Measurements from ENCODE around the gene AP2B1. TPM values are rescaled to one million over a fixed set of nuclear protein-coding genes. Genes with fewer than 3 reads are reported as not detected.

The AP2B1 gene
- total RNA-seq, 1 experiment from 2014 or later = 198 TPM

DNA sequence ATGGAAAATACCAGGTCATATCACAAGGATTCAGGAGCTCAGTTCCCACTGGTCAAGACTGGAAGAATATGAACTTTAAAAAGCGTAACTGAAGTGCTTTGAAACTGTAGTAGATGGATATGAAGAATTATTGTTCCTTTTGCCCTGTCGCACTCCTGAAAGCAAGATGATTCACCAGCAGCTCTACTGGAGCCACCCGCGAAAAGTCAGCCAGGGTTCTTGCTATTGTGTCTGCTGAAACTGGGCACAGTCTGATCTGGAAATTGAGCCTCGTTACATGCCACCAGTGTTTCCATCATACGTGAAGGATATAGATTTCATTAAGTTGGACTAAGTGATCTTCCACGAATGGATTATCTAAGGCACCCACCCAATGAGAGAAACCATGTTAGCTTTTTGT is 16.6 kb downstream of the AP2B1 start:
- Histone ChIP-seq H4K20me1 (ENCODE audit: insufficient read depth) (no peaks in the 10 kb centered on the region), H3K4me3 (replicated peaks in 1 of 2; ENCODE audit: low read depth in 1 of 2, low read length in 2 of 2) (no peak overlapping the region), H3K27ac (ENCODE audit: low read depth, low read length) (no peak overlapping the region), H3K9me2 (ENCODE audit: insufficient read depth) (no peaks in the 10 kb centered on the region), H3K9me3 (ENCODE audit: control insufficient read depth in 1 of 2, insufficient read depth in 1 of 2, low read depth in 1 of 2, low read length in 2 of 2) (no peaks in the 10 kb centered on the region), H3K4me1 (ENCODE audit: control insufficient read depth in 1 of 2, insufficient read depth in 2 of 2, low read length in 2 of 2) (no peaks in the 10 kb centered on the region), H3K4me2 (ENCODE audit: low read length) (no peak overlapping the region), H3K9ac (ENCODE audit: low read length) (no peak overlapping the region), H3K27me3 (ENCODE audit: insufficient read depth, low read length) (no peaks in the 10 kb centered on the region), H3K79me2 (ENCODE audit: insufficient read depth, low read length) (peaks cover 41% of the 10 kb centered on the region), H2AFZ (ENCODE audit: low read depth, low read length, poor library complexity, severe bottlenecking) (no peak overlapping the region), H3K36me3 (ENCODE audit: control insufficient read depth in 1 of 2, insufficient read depth in 2 of 2, low read length in 2 of 2) (peaks cover 43 to 56% of the 10 kb centered on the region in 2 experiments)
- ChIA-PET POLR2A (interaction anchor here (1.2 kb wide), 1 partner anchor 13 kb away, joined by 3 read pairs; no protein-coding TSS in a partner anchor), CTCF (interaction anchor here (1.4 kb wide), 1 partner anchor 8 kb away, joined by 3 read pairs; no protein-coding TSS in a partner anchor), RAD21 (ENCODE audit: low non-redundant PET in 1 of 2, low total read pairs in 2 of 2, uncharacterized antibody in 2 of 2, unreplicated experiment in 2 of 2) (no interaction called here)
- TF ChIP-seq FOSL1 (IDR thresholded peaks at IDR 0.05; ENCODE audit: low read depth) = no peak
- TF ChIP-seq CEBPB (IDR thresholded peaks at IDR 0.05; ENCODE audit: low read depth) = no peak
- TF ChIP-seq SP1 (IDR thresholded peaks at IDR 0.05; ENCODE audit: low read depth) = no peak
- TF ChIP-seq, protein P1, sequence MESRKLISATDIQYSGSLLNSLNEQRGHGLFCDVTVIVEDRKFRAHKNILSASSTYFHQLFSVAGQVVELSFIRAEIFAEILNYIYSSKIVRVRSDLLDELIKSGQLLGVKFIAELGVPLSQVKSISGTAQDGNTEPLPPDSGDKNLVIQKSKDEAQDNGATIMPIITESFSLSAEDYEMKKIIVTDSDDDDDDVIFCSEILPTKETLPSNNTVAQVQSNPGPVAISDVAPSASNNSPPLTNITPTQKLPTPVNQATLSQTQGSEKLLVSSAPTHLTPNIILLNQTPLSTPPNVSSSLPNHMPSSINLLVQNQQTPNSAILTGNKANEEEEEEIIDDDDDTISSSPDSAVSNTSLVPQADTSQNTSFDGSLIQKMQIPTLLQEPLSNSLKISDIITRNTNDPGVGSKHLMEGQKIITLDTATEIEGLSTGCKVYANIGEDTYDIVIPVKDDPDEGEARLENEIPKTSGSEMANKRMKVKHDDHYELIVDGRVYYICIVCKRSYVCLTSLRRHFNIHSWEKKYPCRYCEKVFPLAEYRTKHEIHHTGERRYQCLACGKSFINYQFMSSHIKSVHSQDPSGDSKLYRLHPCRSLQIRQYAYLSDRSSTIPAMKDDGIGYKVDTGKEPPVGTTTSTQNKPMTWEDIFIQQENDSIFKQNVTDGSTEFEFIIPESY (IDR thresholded peaks at IDR 0.05; ENCODE audit: extremely low read depth, insufficient replicate concordance, low read length) = no peak
- TF ChIP-seq REST (IDR thresholded peaks at IDR 0.05; ENCODE audit: low read depth) = no peak
- no peak for TF ChIP-seq YY1 (IDR thresholded peaks at IDR 0.05; ENCODE audit: extremely low read depth, insufficient replicate concordance, low read depth, low read length)
- TF ChIP-seq CBX3 (IDR thresholded peaks at IDR 0.05; ENCODE audit: low read depth) = no peak
- no peak for TF ChIP-seq ATF3 (IDR thresholded peaks at IDR 0.05)
- TF ChIP-seq RAD21 (IDR thresholded peaks at IDR 0.05; ENCODE audit: low read depth) = no peak
- no peak for TF ChIP-seq SRF (IDR thresholded peaks at IDR 0.05; ENCODE audit: low read depth)
- TF ChIP-seq EGR1 (IDR thresholded peaks at IDR 0.05; ENCODE audit: low read depth) = no peak
- TF ChIP-seq SIN3A (IDR thresholded peaks at IDR 0.05; ENCODE audit: low read depth) = no peak
- DNase-seq (ENCODE audit: low read depth, low spot score) = no peak
- intact Hi-C loops (cut with micrococcal nuclease) = no loop called here
- no peak for ATAC-seq
- BruUV-seq (replicated peaks) = no TSS peak
